Activated T-cell treated with anti-CD3 and anti-CD28 coated beads, Interleukin-2, amount 50 U/mL, for 4 hours (primary cell): ENCODE measurements around the gene TES. TPM values are rescaled to one million over a fixed set of nuclear protein-coding genes. Genes with fewer than 3 reads are reported as not detected.

Experiments
- ATAC-seq, 2 donors: fragments of 200-7000 bp; cut with Tn5 transposase; one replicate each; pipeline ENCODE4 v1.10.0; 2021
- DNase-seq: peaks from one replicate; pipeline ENCODE4 v3.0.0-alpha.2; 2020
- H3K27me3 Mint-ChIP-seq: one replicate; pipeline ENCODE4 v1.8.0; 2021; ENCODE audit warnings: low read depth, mixed read lengths
- H3K36me3 Mint-ChIP-seq: one replicate; pipeline ENCODE4 v1.8.0; 2022; ENCODE audit warnings: mixed read lengths; ENCODE audit not compliant: insufficient read depth
- H3K4me1 Mint-ChIP-seq: one replicate; pipeline ENCODE4 v1.8.0; 2021; ENCODE audit warnings: low read depth, mixed read lengths
- H3K4me3 Mint-ChIP-seq: one replicate; pipeline ENCODE4 v1.8.0; 2021; ENCODE audit warnings: mild to moderate bottlenecking, moderate library complexity, mixed read lengths
- H3K9me3 Mint-ChIP-seq: one replicate; pipeline ENCODE4 v1.8.0; 2021; ENCODE audit warnings: mixed read lengths
- total RNA-seq, 3 donors: library from RNA; stranded (reverse); gene quantifications; one replicate each; pipeline ENCODE4 v1.2.1, GENCODE V29; 2021

Gene TES
- total RNA-seq, 3 donors from 2014 or later: 38.0 to 57.1 (median 53.4) TPM

GRCh38 chr7:116222501-116222900 is 12.2 kb downstream of the TES start:
- ATAC-seq: no peak
- no peak for DNase-seq
- Mint-ChIP-seq H3K4me1 (peaks cover 87% of the 10 kb centered on the region), H3K27me3 (no peaks in the 10 kb centered on the region), H3K36me3 (peaks cover 7% of the 10 kb centered on the region), H3K9me3 (no peaks in the 10 kb centered on the region), H3K4me3 (no peak overlapping the region)

GRCh38 chr7:116223588-116223987 is 13.2 kb downstream of the TES start:
- Mint-ChIP-seq H3K4me1 (peaks cover 85% of the 10 kb centered on the region), H3K9me3 (no peaks in the 10 kb centered on the region), H3K27me3 (no peaks in the 10 kb centered on the region), H3K4me3 (no peak overlapping the region), H3K36me3 (peaks cover 7% of the 10 kb centered on the region)
- DNase-seq (no peak), ATAC-seq (no peak)

GRCh38 chr7:116224492-116225098 is 14.3 kb downstream of the TES start:
- Mint-ChIP-seq H3K36me3 (peaks cover 7% of the 10 kb centered on the region), H3K27me3 (no peaks in the 10 kb centered on the region), H3K4me3 (peak overlapping the region; percentile 55), H3K4me1 (peaks cover 84% of the 10 kb centered on the region), H3K9me3 (no peaks in the 10 kb centered on the region)
- ATAC-seq: peak; percentile 71 to 85
- DNase-seq: no peak

- Mint-ChIP-seq H3K27me3 (no peaks in the 10 kb centered on the region), H3K4me1 (peaks cover 84% of the 10 kb centered on the region), H3K4me3 (no peak overlapping the region), H3K36me3 (peaks cover 7% of the 10 kb centered on the region), H3K9me3 (no peaks in the 10 kb centered on the region)
- ATAC-seq (no peak), DNase-seq (no peak)
Observed at GRCh38 chr7:116225860-116226259, 15.5 kb downstream of the TES start.

DNA sequence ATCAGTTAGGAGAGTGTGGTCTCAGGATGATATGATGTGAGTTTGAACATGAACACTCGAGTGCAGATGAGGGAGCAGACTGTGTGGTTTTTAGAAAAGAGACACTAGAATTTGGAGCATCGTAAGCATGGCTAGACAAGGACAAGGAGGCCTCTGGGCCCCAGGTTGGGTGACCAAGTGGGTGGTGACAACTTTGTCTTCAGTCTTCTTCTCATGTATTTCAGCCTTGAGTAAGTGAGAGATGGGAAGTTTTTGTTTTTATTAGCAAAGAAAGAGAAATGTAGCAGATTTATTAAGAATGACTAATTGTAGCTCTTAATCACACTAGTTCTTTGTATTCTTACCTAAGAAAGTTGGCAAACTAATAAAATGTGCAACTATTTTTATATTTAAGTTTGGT is 16.3 kb downstream of the TES start:
- DNase-seq (no peak), ATAC-seq (no peak)
- Mint-ChIP-seq H3K4me1 (peaks cover 88% of the 10 kb centered on the region), H3K9me3 (no peaks in the 10 kb centered on the region), H3K36me3 (peaks cover 7% of the 10 kb centered on the region), H3K27me3 (no peaks in the 10 kb centered on the region), H3K4me3 (no peak overlapping the region)

GRCh38 chr7:116227678-116228239 is 17.4 kb downstream of the TES start:
- ATAC-seq (no peak), DNase-seq (no peak)
- Mint-ChIP-seq H3K27me3 (no peaks in the 10 kb centered on the region), H3K4me1 (peaks cover 88% of the 10 kb centered on the region), H3K4me3 (no peak overlapping the region), H3K9me3 (no peaks in the 10 kb centered on the region), H3K36me3 (peaks cover 3% of the 10 kb centered on the region)

DNA sequence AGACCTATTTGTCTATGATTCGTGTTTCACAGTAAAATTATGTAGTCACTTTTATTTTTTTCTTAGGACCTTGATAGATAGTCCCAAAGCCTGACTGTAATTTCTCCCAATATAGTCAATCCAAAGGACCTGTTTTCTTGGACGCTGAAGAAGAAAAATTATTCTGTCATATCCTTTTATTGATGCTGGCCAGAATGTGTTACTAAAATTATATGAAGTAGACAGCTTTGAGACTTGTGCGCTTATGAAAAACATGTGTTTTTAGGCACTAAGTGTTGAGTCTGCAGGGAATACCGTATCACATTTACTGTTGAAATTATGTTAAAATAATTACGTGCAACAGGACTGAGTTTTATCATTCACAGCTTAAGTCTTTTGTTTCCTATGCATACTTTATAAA is 17.9 kb downstream of the TES start:
- DNase-seq (no peak), ATAC-seq (no peak)
- Mint-ChIP-seq H3K36me3 (peaks cover 3% of the 10 kb centered on the region), H3K27me3 (no peaks in the 10 kb centered on the region), H3K4me3 (no peak overlapping the region), H3K4me1 (peaks cover 90% of the 10 kb centered on the region), H3K9me3 (no peaks in the 10 kb centered on the region)

- no peaks in the 10 kb centered on the region for H3K27me3 Mint-ChIP-seq
- peaks cover 87% of the 10 kb centered on the region for H3K4me1 Mint-ChIP-seq
- no peak for DNase-seq
- H3K36me3 Mint-ChIP-seq: peaks cover 3% of the 10 kb centered on the region
- ATAC-seq: no peak
- no peaks in the 10 kb centered on the region for H3K9me3 Mint-ChIP-seq
- no peak overlapping the region for H3K4me3 Mint-ChIP-seq
Observed at GRCh38 chr7:116229366-116229765, 19.0 kb downstream of the TES start.

- ATAC-seq: peak; percentile 31 to 33
- H3K9me3 Mint-ChIP-seq: no peaks in the 10 kb centered on the region
- DNase-seq: no peak
- peak overlapping the region; percentile 8 for H3K4me3 Mint-ChIP-seq
- peaks cover 88% of the 10 kb centered on the region for H3K4me1 Mint-ChIP-seq
- no peaks in the 10 kb centered on the region for H3K27me3 Mint-ChIP-seq
- H3K36me3 Mint-ChIP-seq: peaks cover 3% of the 10 kb centered on the region
Observed at GRCh38 chr7:116230191-116231005, 20.1 kb downstream of the TES start.

DNA sequence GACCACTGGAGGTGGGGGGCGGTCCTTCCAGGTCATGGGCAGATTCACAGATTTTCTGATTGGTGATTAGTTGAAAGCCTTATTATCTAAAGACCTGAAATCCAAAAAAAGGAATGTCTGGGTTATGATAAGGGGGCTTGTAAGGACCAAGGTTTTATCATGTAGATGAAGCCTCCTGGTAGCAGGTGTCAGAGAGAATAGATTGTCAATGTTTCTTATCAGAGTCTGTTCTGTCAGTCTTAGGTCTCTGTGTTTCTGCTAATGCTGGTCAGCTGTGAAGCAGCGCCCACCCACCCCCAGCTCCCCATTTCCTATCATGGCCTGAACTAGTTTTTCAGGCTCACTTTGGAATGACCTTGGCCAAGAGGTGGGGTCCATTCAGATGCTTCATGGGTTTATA is 21.2 kb downstream of the TES start:
- peaks cover 2% of the 10 kb centered on the region for H3K36me3 Mint-ChIP-seq

GRCh38 chr7:116231949-116232348 is 21.6 kb downstream of the TES start:
- Mint-ChIP-seq H3K9me3 (no peaks in the 10 kb centered on the region), H3K36me3 (peaks cover 4% of the 10 kb centered on the region), H3K4me3 (no peak overlapping the region), H3K27me3 (no peaks in the 10 kb centered on the region), H3K4me1 (peaks cover 86% of the 10 kb centered on the region)
- ATAC-seq (no peak), DNase-seq (no peak)

More for the DNA sequence above, 21.2 kb downstream of the TES start:
- no peaks in the 10 kb centered on the region for H3K9me3 Mint-ChIP-seq
- ATAC-seq: no peak
- no peaks in the 10 kb centered on the region for H3K27me3 Mint-ChIP-seq
- peaks cover 85% of the 10 kb centered on the region for H3K4me1 Mint-ChIP-seq
- H3K4me3 Mint-ChIP-seq: no peak overlapping the region
- no peak for DNase-seq

- Mint-ChIP-seq H3K9me3 (no peaks in the 10 kb centered on the region), H3K4me1 (peaks cover 86% of the 10 kb centered on the region), H3K27me3 (no peaks in the 10 kb centered on the region), H3K36me3 (peaks cover 6% of the 10 kb centered on the region), H3K4me3 (no peak overlapping the region)
- DNase-seq (no peak), ATAC-seq (no peak)
Observed at GRCh38 chr7:116232350-116232749, 22.0 kb downstream of the TES start.

DNA sequence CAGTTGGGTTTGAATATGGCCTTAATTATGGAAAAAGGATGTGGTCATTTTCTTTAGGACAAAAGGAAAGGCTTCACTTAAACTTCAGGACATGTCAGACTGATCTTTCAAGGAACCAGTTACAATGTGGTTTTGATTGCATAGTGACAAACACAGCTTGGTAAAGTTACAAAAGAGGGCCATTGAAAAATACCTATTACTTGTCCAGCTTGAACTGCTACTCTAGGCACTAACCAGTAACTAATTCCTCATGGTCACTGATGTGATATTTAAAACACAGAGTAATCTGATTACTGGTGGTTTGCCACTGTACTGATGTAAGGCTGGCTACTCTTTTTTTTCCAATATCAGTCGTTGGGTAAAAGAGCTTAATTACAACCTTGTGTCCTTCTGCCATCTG is 22.6 kb downstream of the TES start:
- ATAC-seq: no peak
- DNase-seq: no peak
- H3K9me3 Mint-ChIP-seq: no peaks in the 10 kb centered on the region
- no peaks in the 10 kb centered on the region for H3K27me3 Mint-ChIP-seq
- H3K36me3 Mint-ChIP-seq: peaks cover 12% of the 10 kb centered on the region
- peaks cover 86% of the 10 kb centered on the region for H3K4me1 Mint-ChIP-seq
- H3K4me3 Mint-ChIP-seq: no peak overlapping the region

DNA sequence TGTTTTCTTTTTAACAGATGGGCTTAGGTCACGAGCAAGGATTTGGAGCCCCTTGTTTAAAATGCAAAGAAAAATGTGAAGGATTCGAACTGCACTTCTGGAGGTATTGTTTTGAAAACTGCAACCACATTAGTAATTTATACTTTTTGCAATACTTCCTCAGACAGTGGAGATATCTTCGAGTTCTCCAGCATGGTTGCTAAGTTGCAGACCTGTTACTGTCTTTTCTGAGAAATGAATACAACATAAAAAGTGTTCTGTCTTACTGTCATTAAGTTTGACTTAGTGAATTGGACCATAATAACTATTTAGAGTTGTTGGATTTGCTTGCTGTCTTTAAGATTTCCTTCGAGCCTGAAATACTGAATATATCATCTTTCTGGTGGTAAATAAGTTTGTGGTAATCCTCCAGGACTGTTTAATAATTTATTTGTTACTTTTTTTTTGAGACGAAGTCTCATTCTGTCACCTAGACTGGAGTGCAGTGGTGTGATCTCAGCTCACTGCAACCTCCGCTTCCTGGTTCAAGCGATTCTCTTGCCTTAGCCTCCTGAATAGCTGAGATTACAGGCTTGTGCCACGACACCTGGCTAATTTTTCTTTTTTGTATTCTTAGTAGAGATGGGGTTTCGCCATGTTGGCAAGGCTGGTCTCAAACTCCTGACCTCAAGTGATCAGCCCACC is 24.3 kb downstream of the TES start:
- Mint-ChIP-seq H3K36me3 (peaks cover 15% of the 10 kb centered on the region), H3K9me3 (no peaks in the 10 kb centered on the region), H3K27me3 (no peaks in the 10 kb centered on the region), H3K4me3 (no peak overlapping the region), H3K4me1 (peaks cover 83% of the 10 kb centered on the region)
- ATAC-seq (no peak), DNase-seq (no peak)
